PFSK-1 (cell line): Measurements from ENCODE around the gene RETREG2.

Experiments
- FOXP2 ChIP-seq: optimal IDR thresholded peaks from 2 replicates; pipeline ENCODE3; 2011; ENCODE audit warnings: borderline replicate concordance, control low read depth, inconsistent platforms; ENCODE audit not compliant: insufficient read depth; ENCODE audit errors: extremely low read length, extremely low read depth
- POLR2AphosphoS5 ChIP-seq: IDR thresholded peaks from 2 replicates; pipeline ENCODE4 v1.6.1; 2012; ENCODE audit warnings: low read depth, mild to moderate bottlenecking, control low read depth, low read length, moderate library complexity
- SIN3A ChIP-seq: IDR thresholded peaks from 2 replicates; pipeline ENCODE4 v1.6.1; 2012; ENCODE audit warnings: mild to moderate bottlenecking, low read length, moderate library complexity, borderline replicate concordance; ENCODE audit not compliant: insufficient read depth
- TAF1 ChIP-seq: IDR thresholded peaks from 2 replicates; pipeline ENCODE4 v1.6.1; 2012; ENCODE audit warnings: low read length, control low read depth, borderline replicate concordance; ENCODE audit not compliant: insufficient read depth
- TF ChIP-seq, protein P1 (sequence below), 2 experiments: IDR thresholded peaks; 2 replicates each; pipeline versions ENCODE4 v1.6.1 to v1.8.0; 2011 to 2012; ENCODE audit warnings: low read depth in 2 of 2, low read length in 2 of 2, control low read depth in 1 of 2, inconsistent platforms in 1 of 2, mild to moderate bottlenecking in 1 of 2, moderate library complexity in 1 of 2; ENCODE audit not compliant: insufficient read depth in 1 of 2

The RETREG2 gene

DNA sequence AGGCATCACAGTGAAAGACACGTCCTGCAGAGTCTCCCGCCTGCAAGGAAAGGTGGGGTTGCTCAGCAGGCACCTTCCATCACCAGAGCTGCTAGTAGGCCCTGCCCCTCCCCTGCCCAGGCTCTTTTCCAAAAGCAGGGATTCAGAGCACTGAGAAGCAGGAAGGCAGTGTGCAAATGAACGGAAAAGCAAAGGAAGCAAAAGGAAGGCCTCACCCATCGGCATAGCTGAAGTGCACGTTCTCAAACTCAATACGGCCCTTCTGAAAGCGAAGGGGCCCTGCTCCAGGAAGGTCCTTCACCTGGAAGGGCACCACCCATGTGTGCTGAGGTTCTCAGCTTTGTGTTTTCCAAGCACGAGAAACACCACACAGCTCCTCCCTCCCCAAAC, 34.9 kb downstream of the RETREG2 start:
- no peak for TF ChIP-seq SIN3A
- TF ChIP-seq, protein P1, sequence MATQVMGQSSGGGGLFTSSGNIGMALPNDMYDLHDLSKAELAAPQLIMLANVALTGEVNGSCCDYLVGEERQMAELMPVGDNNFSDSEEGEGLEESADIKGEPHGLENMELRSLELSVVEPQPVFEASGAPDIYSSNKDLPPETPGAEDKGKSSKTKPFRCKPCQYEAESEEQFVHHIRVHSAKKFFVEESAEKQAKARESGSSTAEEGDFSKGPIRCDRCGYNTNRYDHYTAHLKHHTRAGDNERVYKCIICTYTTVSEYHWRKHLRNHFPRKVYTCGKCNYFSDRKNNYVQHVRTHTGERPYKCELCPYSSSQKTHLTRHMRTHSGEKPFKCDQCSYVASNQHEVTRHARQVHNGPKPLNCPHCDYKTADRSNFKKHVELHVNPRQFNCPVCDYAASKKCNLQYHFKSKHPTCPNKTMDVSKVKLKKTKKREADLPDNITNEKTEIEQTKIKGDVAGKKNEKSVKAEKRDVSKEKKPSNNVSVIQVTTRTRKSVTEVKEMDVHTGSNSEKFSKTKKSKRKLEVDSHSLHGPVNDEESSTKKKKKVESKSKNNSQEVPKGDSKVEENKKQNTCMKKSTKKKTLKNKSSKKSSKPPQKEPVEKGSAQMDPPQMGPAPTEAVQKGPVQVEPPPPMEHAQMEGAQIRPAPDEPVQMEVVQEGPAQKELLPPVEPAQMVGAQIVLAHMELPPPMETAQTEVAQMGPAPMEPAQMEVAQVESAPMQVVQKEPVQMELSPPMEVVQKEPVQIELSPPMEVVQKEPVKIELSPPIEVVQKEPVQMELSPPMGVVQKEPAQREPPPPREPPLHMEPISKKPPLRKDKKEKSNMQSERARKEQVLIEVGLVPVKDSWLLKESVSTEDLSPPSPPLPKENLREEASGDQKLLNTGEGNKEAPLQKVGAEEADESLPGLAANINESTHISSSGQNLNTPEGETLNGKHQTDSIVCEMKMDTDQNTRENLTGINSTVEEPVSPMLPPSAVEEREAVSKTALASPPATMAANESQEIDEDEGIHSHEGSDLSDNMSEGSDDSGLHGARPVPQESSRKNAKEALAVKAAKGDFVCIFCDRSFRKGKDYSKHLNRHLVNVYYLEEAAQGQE (IDR thresholded peaks at IDR 0.05; ENCODE audit: insufficient read depth in 1 of 2, low read depth in 2 of 2, low read length in 2 of 2): no peak
- no peak for TF ChIP-seq FOXP2
- TF ChIP-seq TAF1: no peak
- TF ChIP-seq POLR2AphosphoS5: no peak

DNA sequence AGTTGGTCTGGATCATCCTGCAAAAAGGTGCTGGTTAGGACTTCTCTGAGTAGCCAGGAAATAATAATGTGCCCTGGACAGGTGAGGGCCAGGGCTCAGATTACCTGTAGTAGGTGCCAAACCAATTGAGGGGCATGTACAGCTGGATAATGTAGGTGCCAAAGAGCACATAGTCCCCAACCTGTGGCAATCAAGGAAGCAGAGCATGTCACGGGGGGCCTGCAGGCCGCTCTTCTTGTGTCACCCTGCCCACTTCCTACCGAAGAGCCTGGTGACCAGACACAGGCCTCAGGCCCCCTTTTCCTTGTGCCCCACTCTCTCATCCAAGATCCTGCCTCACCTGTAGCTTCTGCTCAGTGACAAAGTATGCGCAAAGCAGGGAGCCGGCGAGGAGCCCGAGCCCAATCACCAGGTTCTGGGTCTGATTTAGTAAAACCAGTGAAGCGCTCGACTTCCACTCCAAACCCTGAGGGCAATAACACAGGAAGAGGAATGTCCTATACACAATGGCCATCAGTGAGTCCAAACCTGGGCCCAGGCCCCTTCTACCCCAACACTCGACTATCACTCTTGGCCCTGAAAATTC, 35.5 kb downstream of the RETREG2 start:
- no peak for TF ChIP-seq POLR2AphosphoS5
- TF ChIP-seq, protein P1 (IDR thresholded peaks at IDR 0.05; ENCODE audit: insufficient read depth in 1 of 2, low read depth in 2 of 2, low read length in 2 of 2): no peak

DNA sequence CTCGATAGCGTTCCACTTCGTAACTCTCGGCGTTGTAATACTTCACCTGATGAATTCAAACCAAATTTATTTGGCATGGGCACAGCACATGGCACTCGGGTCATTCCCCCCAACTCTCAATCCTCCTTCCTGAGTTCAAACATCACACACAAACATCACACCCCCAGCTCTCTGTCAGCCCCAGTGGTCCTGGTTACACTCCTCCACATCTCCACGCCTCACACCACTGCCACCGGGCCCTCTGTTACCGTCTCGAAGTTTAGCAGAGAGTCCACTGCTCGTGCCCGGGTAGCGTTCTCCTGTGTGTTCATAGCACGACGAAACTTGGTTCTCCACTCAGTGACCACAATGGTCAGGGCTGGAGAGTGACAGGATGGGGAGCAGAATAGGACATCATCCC, 36.1 kb downstream of the RETREG2 start:
- TF ChIP-seq FOXP2 (no peak), SIN3A (no peak), POLR2AphosphoS5 (no peak), TAF1 (no peak)
- TF ChIP-seq, protein P1 (IDR thresholded peaks at IDR 0.05; ENCODE audit: insufficient read depth in 1 of 2, low read depth in 2 of 2, low read length in 2 of 2): no peak

DNA sequence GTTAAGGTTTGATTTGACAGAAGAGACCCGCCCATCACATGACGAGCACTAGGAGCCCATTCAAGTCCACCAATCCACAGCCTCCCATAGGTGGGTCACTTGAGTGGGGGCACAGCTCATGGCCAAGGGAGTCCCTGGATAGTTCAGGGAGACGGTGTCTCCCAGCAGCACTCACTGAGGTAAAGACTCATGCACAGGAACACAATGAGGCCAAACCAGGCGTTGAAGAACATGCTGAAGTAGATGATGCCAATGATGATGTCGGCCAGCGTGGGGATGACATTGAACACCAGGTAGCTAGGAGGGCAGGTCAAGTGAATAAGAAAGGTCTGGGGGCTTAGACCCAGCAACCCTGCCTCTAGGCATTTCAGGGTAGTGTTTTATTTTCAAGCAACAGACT, 36.7 kb downstream of the RETREG2 start:
- TF ChIP-seq TAF1 (no peak), FOXP2 (no peak), SIN3A (no peak), POLR2AphosphoS5 (no peak)
- TF ChIP-seq, protein P1 (IDR thresholded peaks at IDR 0.05; ENCODE audit: insufficient read depth in 1 of 2, low read depth in 2 of 2, low read length in 2 of 2): no peak
